ENCODE measurements around the gene POLR2E.
"Not testable (repeated sequence)": the region's sequence is repeated elsewhere in the genome, so short reads cannot be mapped to it uniquely, and the experiment has no call there.

POLR2E gene

DNA sequence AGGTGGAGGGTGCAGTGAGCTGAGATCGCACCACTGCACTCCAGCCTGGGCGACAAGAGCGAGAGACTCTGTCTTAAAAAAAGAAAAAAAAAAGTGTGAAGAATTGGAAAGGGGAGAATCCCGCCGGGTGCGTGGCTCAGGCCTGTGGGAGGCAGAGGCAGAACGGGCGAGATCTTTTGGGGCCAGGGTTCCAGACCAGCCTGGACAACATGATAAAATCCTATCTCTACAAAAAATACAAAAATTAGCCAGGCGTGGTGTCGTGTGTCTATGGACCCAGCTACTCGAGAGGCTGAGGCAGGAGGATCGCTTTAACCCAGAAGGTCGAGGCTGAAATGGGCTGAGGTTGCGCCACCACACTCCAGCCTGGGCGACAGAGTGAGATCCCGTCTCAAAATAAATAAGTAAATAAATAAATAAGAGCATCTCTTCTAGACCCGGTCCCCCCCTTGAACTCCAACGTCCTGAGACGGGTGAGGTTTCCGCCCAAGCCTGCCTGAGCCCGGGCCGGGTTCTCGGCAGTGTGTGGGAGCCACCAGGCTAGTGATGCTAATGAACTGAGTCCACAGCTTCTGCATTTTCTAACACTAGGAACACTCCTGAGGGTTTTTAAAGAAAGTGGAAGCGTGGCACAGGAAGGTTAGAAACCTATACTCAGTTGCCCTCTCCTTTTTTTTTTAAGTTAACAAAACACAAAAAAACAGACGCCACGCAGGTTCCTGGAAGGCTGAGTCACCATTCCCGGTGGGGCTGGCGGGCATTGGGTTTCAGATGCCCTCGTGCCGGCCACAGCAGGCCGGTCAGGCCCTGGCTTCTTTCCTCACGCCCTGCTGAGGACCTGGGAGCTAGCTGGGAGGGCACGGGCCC is 30.7 kb upstream of the POLR2E start:
- no peak for DNase-seq

DNA sequence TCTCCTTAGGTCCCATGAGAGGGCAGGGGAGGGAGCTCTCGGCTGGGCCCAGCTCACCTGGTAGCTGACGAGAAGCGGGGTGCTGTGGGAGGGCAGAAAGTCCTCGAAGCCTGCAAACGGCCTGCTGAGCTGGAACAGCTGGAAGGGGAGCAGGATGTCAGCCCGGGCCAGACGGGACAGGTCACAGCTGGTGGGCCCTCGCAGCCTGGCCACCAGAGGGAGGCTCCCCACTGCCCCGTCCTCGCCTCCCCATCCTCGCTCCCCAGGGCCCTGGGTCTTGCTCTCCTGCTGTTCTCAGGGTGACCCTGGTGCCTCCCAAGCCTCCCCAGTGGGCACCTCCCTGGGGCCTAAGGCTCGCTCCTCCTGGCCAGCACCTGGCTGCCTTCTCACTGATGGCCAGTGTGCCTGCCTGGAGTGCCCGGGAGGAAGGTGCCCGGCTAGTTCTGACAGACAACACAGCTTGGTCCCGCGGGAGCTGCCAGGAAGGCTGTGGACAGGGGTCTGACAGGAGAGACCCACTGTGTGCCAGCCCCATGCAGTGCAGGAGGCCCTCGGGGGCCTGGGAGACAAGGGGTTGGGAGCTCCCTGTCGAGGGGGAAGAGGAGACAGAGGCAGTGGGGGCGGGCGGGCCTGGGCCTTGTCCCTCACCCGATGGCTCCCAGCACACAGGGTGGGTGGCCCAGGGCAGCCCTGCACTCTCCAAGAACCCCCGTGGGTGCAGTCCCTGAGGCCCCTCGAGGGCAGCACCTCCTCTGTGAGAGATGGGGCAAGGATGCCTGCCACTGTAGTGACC is 28.9 kb upstream of the POLR2E start:
- no peak for DNase-seq

DNA sequence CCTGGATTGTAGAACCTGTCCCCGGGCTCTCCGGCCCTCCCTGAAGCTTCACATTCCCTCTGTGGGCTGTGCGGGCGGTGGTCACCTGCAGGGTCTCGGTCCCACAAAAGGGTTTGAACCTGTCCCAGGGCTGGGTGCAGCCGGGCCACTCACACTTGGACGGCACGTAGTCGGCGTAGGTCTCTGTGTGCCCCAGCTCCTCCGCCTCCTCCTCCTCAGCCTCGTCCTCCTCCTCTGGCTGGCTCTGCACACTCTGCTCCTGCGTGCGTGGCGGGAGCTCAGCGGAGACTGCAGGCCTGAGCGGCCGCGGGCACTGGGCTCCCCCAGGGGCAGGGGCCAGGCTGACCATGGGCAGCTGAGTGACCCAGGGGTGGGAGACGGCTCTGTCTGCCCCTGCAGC is 28.2 kb upstream of the POLR2E start:
- no peak for DNase-seq

DNA sequence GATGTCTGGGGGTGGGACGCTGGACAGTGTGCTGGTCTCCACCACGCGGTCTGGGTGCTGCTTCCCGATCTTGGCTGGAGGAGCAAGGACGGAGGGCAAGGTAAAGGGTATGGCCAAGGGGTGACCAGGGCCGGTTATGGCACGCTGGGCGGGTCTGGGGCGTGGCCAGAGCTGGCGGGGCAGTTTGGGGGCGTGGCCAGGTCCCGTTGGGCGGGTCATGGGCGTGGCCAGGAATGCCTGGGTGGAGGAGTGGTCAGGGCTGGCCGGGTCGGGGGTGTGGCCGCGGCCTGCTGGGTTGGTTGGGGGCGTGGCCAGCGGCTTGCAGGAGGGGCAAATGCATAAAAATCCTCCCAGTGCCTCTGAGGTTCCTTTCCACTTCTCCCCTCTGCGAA is 27.8 kb upstream of the POLR2E start:
- peak in 1 of 2 experiments; percentile 60 for DNase-seq

DNA sequence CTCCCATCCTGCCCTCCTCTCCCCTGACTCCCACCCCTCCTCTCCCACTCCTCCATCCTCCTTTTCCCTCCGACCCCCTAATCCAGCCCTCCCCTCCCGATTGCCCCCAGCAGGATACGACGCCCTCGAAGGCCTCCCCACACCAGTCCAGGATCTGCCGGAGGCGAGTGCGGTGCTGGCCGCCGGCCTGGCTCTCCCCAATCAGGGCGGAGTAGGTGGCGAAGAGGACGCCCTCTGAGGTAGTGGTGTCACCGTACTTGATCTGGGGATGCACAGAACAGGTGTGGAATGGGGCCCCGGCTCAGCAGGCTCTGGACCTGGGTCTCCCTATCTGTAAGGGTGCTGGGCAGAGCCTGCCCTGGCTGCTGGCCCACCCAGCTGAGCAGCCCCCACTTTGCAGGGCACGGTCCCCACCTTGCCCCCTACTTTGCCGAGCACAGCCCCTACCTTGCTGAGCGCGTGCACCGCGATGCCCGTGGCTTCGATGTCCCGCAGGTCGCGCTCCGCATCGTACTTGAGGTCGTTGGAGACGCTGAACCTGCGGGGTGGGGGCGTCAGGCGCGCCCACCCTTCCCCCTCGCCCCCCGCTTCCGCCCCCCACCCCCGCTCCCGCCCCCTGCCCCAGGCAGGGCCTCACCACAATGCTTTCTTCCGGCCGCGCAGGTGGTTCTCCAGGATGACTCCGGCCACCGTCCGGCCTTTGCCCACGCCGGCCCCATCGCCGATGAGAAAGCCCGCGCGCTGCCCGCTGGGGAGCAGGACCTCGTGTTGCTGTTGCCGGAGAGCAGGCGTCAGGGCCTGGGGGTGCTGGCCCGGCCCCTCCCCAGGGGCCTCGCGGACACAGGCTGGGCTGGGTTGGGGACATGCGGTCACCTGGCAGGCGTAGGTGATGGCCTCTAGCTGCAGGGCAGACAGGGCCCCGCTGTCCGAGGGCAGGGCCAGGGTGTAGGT is 27.1 kb upstream of the POLR2E start:
- no peak for DNase-seq

DNA sequence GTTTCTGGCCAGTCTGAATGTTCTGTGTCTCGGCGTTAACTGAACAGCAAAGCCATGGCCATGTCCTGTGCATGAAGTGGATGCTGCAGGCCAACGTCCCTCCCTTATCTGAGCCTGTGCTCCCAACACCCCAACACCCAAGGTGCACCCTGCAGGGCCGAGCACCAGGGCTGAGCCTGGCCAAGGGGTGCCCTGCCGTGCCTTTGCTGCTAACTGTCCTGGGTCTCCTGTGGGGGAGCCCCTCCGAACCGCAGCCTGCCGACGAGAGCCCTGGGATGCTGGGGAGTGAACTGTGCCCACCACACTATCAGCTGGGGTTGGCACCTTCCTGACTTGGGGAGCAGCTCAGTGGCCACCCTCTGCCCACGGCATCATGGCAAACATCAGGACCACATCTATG is 26.2 kb upstream of the POLR2E start:
- DNase-seq, result no peak

DNA sequence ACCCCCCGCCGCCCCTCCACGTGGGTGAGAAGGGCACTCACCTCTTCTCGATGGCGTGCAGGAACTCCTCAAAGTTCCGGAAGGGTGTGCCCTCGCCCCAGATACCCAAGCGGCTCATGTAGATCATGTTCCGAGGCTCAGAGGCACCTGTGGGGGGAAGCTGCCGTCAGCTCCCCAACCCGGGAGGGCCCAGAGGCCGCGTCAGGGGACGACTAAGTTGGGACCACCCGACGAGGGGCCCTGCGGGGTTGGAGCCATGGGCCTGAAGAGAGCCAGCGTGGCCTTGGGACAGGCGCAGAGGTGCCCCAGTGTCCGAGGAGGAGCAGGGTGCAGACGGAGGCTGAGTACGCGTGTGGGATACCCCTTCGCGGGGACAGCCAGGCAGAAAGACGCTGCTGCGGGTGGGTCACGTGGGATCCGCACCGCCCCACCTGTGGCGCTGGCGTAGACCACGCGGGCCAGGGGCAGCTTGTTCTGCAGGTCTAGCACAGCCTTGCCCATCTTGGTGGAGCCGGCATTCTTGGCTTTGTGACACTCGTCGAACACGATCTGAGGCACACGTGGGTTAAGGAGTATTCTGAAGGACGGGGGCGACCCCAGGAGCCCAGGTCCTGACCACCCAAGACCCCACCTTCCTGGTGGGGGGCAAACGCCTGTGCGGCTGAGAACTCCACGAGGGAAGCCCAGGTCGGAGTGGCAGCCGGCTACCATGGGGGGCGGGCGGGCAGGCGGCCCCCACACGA is 24.5 kb upstream of the POLR2E start:
- DNase-seq, result no peak

DNA sequence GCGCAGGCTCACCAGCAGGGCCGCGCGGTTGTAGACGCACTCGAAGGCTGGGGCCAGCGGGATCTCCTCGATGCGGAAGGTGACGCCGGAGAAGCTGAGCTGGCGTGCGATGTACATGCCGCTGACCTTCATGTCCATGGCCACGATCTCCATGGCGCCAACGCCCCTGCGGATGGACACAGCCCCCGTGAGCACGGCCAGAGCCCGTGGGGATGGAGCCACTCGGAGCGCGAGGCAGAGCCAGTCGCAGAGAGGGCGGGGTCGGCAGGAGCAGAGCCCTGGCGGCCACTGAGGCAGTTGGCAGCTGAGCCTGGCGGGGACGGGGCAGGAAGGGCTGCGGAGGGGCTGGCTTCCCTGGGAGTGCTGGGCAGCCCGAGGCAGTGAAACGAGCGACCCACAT is 23.8 kb upstream of the POLR2E start:
- no peak for DNase-seq

DNA sequence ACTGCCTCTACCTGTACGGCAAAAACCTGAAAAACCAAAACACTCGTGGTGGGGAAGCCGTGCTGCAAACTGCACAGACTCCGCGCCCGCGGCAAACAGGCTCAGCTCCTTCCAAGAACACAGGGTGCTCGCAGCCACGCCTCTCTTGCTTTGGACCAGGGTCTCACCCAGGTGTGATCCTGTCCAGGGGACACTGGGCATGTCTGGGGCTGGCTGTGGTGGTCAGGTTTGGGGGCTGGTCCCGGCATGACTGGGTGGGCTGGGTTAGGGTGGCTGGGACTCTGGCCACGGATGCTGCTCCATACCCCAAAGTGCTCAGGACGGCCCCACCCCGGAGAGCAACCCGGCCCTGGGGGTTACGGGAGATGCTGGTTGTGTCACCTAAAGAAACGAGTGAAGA is 22.5 kb upstream of the POLR2E start:
- no peak for DNase-seq

DNA sequence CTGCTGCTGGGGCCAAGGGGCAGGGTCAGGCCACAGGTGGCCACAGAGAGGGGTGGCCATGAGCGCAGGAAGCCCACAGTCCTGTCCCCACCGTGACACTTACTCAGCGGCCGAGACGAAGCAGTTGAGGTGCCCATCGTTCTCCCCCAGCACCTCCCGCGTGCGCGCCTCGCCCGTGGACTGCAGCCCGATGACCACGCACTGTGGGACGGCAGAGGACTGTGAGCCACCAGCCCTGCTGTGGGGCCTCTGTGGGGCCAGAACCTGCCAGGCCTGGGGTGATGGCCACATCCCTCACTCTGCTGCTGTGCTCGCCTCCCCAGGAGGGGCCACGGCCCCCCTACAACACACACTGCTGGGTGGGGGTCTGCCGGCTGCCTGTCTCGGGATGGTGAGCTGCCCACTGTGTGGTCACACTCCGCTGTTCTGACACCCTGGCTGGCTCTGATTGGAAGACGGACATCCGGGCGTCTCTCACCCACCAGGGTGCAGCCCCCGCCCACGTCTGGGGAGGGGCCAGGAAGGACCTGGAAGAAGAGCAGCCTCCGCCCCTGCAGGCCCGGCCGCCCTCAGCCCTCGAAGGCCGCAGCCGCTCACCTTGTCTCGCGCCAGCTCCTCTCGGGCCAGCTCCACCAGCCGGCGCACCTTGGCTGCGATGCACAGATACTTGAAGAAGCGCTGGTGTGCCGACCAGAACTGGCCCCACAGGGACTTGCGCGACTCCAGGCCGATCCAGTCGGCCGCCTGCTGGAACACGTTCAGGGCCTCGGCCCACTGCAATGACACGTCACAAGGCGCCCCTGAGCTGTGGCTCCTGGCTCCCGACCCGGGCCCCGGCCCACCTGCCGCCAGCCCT is 21.8 kb upstream of the POLR2E start:
- DNase-seq, result no peak

DNA sequence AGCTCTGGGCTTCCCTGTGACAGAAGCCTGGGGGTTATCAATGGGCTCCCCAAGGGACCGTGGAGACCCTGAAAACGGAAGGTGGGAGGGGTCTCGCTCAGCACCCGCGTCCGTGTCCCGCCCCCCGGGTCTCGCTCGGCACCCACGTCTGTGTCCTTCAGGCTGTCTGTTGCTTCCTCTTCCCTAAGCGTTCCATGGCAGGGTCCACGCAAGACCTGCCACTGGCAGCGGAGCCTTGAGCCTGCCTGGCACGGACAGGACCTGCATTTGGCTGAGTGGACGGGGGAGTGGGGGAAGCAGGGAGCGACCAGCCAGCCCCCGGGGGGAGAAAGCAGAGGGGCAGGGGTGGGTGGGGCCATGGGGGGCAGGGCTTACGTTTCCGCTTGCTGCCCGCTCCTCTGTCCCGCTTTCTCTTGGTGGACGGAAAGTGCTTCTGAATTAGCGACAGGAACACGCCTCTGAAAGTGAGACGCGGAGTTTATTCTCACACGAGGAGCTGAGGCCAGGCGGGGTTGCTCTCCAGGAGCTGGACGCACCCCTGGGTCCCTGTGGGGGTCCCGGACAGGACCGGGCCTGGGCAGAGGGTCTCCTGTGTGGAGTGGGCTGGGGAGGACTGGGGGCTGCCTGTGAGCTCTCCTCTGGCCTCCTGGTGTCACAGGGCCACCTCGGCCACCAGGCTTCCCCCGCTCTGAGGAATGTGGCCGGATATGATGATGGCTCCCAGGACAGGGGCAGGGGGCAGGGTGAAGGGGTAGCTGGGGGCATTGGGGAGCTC is 20.7 kb upstream of the POLR2E start:
- DNase-seq, result no peak

DNA sequence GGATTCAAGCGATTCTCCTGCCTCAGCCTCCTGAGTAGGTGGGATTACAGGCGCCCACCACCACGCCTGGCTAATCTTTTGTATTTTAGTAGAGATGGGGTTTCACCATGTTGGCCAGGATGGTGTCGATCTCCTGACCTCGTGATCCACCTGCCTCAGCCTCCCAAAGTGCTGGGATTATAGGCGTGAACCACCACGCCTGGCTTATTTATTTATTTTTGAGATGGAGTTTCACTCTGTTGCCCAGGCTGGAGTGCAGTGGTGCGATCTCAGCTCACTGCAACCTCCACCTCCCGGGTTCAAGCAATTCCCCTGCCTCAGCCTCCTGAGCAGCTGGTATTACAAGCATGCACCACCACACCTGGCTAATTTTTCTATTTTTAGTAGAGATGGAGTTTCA is 19.6 kb upstream of the POLR2E start:
- not testable (repeated sequence) for DNase-seq

DNA sequence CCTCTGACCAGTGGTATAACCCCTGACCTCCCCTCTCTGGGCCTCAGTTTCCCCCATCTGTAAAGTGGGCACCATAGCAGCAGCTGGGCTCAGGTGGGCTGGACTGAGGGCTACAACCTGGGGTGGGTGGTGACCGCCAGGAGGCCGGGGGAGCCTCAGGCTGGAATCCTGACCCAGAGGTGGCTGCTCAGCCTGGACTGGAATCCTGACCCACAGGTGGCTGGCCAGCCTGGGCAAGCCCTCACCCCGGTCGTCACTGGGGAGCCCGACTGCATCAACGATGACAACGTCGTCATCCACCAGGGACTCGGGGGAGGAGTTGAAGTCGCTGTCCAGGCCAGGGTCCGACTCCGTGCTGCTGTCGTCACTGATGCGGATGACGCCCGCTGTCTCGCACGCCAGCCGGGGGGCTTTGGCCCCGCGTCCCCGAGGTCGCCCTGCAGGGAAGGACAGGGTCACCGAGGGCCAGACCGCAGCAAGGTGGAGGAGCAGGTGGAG is 18.9 kb upstream of the POLR2E start:
- DNase-seq, result no peak

DNA sequence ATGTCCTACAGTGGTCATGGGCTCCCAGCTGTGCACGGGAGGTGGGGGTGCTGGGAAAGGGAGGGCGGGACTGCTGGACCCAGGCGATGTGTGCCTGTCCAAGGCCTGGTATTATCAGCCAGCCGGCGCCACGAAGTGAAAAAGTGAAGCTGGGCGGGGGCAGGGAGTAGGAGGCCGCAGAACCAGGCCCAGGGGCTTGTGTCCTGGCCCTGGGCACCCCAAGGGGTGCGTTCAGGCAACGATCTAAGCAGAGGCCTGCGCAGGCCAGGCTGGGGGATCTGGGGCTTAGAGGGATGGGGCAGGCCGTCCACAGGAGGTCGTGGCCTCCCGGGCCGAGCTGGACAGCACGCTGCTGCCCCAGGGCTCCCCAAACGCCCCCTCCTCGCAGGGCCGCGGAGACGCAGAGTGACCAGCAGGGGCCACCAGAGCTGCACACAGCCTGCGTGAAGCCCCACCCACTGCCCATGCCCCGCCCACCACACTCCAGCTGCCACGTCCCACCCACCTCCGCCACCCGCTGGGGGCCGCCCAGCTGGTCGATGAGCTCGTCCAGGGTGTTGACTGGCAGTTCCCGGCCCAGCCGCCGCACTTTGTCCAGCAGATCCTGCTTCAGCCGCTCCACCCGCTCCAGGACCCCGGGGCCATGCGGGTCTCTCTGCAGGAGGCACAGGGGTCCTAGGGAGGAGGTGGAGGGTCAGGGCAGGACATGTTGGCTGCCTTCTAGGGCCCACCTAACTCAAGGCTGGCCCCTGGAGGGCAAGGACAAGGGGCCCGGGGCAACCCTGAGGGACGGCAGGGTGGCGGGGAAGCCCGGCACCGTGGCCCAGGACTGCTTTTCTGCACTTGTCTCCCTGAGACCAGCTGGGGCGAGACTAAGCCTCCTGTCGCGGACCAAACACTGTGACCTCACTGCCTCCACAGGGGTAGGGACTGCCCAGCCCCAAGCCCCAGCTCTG is 18.1 kb upstream of the POLR2E start:
- peak; percentile 33 to 91 for DNase-seq

DNA sequence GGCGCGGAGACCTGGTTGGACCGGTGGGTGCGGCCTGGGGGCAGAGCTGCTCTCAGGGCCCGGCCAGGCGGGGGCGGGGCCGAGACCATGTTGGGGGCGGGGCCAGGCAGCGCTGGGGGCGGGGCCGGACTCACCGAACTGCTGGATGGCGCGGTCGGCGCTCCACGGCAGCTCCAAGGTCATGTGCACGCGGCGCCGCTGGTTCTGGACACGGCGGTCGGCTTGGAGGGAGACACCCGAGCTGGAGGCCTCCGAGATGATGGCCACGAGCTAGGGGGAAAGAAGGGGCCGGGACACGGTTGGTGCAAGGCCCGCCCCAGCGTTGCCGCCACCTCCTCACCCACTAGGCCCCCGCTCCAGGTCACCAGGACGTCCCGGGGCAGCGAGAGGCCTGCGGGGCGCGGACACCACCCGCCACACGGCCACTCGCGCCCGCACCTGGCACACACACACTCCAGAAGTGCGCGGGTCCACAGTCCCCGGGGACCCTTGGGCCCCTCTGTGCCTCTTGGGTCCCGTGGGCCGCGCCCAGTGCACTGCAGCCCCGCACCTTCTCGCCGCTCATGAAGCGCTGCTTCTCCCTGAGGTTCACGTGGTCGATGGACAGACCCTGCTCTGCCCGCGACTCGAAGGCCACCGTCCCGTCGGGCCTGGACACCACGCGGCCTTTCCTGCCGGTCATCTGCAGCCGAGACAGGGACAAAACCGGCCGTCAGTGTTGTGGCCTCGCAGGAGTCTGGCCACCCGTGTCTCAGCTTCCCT is 17.3 kb upstream of the POLR2E start:
- peak in 1 of 2 experiments; percentile 44 for DNase-seq

DNA sequence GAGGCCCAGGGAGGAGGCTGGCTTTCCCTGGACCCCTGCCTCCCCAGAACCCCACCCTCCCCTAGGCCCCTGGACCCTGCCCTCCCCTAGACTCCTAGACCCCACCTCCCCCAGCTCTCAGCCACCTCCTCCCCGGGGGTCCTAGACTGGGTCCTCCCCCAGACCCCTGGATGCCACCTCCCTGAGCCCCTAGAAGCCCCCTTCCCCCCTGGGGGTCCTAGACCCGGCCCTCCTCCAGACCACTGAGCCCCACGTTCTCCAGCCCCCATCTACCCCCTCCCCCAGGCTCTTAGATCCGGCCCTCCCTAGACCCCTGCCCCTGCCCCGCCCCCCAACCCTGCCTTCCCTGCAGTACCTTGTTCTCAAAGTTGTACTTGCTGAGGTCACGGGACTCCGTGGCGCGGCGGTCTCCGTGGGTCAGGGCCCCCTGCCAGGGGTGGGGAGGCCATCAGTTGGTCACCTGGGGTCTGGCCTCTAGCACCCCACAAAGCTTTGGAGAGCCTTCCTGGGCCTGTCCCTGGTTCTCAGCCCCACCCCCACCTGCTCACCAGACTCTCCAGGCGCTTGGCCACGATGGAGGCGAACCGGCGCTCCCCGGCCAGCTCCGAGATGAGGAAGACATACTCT is 16.6 kb upstream of the POLR2E start:
- DNase-seq, result no peak

DNA sequence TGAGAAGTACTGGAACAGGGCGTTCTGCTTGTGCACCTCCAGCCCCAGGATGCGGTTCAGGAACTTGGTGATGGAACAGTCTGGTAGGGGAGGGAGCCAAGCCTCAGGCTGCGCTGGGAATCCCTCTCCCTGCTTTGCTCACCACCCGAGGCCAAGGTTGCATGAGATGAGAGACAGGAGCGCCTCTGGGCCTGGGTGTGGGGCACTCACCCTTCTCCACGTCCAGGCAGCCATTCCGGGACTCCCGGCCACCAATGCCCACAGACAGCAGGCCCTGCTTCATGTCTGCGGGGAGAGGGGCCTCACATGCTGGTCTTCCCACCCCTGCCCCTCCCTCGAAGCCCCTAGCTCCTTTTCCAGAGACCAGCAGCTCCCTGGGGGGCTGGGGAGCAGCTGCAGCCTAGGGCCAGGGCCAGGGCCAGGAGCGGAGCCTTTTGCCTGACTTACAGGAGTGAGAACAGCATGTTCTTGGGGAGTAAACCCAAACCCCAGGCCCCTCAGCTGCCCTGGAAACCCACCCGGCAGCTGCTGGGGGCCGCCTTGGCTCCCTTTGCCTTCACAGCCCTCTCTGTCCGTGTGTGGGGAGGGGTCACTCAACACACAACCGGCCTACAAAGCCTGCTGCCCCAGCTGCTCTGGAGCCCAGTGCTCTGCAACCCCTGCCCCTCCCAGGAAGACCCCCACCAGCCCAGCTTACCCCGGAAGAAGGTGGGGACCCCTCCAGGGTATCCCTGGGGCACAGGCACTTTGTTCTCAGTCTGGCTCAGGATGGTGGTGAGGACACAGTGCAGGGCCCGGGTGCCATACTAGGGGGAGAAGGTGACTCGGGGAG is 15.8 kb upstream of the POLR2E start:
- peak in 1 of 2 experiments; percentile 21 for DNase-seq
